ENCODE data around the gene CRYBA2.

Gene CRYBA2, protein sequence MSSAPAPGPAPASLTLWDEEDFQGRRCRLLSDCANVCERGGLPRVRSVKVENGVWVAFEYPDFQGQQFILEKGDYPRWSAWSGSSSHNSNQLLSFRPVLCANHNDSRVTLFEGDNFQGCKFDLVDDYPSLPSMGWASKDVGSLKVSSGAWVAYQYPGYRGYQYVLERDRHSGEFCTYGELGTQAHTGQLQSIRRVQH

DNA sequence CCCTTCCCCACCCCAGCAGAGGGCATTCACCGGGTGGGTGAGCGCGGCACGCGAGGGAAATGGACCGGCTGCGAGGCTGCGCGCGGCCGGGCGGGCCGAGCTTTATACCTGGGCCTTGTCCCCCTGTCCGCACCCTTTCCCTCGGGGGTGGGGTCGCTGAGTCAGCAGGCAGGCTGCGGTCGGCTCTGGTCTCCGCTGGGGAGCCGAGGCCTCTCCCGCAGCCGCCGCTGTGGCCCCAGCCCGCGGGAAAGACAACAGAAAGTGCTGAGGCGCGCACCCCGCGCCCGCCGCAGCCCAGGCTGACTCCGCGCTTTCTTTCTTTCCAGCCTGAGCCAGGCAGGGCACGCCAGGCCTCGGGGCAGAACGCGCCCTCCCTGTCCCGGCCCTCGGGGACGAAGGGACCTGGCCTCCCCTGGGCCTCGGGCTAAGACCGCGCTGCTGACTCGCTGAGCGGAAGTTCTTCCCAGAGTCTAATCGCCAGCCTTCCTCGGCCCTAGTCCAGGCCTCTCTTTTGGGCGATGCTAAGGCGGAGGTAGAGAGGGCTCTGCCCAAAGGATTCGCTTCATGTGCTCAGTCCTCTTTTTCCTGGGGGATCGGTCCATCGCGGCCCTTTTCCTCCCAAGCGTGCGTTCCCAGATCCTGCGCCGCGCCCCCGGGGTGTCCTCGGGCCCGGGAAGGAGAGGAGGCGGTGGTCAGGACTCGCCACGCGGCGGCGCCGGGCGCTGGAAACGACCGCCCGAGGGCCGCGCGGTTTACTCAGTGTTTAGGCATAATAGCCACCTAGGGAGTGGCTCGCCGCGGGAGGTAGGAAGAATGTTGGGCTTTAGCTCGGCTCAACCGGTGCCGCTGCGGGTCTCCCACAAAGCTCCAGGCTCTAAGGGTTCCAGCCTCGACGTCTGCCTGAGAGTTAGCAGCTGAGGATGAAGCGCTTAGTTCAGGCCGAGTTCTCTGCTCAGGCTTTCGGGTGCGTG lies at the start of gene CRYBA2:
Gene CRYBA2, minus strand, starts transcription at position 78 of the 971 bp plus-strand sequence. CDS start 246 bp downstream, outside the sequence.
- peak; percentile 20 for DNase-seq

DNA sequence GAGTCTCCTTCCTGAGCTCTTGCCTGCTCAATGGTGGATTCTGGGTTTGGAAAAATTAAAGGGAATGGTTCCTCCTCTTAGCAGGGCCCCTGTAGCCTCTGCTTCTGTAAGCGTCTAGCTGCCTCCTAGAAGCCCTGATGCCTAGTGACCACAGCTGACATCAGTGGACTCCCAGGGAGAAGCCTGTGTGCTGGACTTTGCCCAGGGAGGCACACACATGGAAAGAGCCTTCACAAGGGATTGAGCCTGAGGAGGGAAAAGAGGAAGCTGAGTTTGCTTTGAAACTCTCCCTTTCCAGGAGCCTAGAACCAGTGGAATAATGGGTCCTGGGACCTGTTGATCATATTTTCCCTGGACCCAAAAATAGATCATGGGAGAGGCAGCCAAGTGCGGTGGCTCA lies 49.5 kb upstream of the CRYBA2 start:
- no peak for DNase-seq

DNA sequence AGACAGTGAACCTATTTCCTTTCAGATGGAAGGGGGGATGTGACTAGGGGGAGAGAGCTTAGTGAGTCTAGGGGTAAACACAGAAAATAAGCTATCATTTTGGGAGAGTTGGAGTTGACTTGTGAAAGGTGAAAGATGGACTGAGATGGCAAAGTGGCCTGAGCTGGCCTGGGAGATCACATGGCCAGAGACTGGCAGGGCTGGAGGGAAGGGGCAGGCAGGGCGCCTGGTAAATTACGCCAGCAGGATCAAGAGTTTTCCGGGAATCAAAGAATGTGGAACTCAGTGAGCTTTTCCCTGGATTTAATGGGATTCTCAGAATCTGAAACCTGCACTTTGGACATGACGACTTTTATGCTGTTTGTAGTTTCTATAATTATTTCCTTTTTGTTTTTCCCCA lies 48.9 kb upstream of the CRYBA2 start:
- DNase-seq = no peak

DNA sequence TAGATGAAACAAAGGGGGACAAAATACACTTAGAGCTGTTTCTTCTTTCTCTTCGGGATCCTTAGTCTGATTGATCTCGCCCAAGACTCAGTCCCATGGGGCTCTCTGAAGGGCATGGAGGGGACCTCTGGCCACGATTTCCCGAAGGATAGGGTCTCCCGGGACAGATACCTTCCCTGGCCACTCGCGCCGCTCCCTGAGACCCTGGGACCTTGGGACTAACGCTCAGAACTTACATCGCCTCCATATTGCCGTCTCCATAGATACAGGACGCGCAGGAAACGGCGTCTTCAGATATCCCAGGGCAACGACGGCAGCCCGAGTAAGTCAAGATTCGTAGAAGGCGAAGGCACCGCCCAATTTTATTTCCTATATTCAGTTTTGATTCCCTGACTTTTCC lies 48.0 kb upstream of the CRYBA2 start, which contains the start of gene CFAP65:
Gene CFAP65, minus strand, starts transcription at position 265 of the 400 bp plus-strand sequence. CDS start 2,468 bp downstream, outside the sequence.
- no peak for DNase-seq

DNA sequence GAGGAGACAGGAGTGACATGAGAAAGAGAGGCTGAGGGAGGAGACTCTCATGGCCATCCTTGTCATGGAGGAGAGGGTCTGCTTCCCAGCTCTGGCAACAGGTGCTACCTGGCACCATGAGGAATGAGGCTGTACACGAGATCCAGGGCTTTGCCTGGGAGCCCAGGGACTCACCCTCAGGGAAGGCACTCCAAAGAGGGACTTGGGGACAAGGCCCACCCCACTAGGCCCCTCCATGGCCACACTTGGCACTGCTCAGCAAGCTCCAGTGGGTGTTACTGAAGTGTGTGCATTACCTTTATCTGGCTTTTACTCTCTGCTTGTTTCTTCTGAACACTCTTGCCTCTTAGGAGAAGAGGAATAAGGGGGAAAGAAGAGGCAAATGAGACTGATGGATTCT lies 45.4 kb upstream of the CRYBA2 start:
- no peak for DNase-seq

DNA sequence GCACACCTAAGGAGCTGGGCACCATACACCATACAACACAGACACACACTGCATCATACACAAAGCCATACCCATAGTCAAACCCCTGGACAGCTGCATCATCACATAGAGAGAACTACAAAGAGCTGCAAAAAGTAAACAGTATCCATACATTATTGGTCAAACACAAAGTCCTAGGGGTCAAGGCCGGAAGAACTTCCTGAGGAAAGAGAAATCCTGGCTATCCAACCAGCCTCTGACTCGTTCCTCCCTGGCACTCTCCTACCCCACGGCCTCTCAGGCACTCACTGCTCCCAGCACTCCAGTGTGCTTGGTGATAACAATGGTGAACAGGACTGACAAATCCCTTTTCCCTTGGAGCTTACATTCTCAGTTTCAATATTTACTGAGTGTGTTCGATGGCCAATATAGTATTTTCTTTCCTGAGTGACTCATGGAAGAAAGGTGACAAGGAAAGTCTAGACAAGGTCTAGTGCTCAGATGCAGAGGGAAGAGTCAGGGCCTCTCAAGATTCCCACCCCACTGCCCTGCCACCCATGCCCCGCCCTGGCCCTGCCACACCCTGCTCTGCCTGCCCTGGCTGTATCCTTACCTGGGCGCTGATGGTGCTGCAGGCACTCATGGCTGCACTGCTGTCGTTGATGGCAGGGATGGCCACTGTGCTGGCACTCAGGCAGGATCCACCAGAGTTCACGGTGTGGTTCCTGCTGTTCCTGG lies 44.7 kb upstream of the CRYBA2 start:
- no peak for DNase-seq

DNA sequence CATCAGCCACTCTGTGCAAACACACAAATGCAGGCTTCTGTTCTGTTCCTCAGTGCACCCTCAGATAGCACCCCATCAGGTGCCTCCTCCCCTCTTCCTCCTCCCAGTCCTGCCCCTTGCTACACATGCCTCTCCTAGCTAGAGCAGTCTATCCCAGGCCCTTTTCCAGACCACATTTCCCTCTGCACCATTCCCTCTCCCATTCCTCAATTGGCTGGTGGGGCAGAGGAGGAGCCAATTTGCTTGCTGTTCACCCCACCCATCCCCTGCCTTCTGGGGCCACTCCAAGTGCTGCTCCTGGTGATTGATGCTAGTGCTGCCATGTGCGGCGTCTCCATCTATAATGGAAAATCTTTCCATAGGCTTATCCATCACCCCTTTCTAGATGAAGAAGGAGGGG lies 42.7 kb upstream of the CRYBA2 start:
- DNase-seq = no peak

DNA sequence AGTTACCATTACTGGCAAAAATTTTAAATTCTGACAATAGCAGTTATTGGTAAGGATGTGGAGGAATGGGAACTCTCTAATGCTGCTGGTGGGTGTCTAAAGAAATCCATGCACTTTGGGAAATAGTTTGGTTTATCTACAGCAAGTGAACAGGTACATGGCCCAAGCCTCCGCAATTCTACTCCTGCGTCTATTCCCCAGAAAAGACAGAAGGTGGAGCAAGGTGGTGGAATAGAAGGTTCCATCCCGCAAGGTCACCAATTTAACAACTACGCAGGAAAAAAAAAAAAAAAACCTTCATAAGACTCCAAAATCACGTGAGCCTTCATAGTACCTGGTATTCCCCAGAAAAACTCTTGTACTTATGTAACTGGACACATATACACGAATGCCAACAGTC lies 41.6 kb upstream of the CRYBA2 start:
- no peak for DNase-seq

DNA sequence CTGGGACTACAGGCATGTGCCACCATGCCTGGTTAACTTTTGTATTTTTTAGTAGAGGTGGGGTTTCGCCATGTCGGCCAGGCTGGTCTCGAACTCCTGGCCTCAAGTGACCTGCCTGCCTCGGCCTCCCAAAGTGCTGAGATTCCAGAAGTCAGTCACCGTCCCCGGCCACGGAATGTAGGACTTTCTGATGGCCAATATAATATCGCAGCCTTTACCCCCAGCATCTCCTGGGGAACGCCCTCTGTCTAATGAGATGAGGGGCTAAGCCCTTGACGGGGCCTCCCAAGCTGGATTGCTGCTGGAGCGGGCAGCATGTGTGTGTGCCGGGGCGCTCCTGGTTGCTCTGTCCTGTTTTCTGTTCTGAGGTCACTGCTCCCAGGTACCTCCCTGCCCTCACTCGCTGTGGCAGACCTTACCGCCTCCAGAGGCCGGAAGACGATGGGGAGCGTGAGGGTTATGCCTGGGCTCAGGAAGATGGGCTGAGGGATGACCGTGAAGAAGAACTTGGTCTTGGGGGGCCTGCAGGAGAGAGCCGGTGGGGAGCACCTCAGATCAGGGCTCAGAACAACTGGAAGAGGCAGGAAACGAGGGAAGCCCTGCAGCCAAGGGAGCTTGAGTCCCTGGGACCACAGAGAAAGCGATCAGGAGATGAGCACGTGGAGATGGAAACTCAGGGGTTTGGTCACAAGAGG lies 39.0 kb upstream of the CRYBA2 start:
- no peak for DNase-seq

DNA sequence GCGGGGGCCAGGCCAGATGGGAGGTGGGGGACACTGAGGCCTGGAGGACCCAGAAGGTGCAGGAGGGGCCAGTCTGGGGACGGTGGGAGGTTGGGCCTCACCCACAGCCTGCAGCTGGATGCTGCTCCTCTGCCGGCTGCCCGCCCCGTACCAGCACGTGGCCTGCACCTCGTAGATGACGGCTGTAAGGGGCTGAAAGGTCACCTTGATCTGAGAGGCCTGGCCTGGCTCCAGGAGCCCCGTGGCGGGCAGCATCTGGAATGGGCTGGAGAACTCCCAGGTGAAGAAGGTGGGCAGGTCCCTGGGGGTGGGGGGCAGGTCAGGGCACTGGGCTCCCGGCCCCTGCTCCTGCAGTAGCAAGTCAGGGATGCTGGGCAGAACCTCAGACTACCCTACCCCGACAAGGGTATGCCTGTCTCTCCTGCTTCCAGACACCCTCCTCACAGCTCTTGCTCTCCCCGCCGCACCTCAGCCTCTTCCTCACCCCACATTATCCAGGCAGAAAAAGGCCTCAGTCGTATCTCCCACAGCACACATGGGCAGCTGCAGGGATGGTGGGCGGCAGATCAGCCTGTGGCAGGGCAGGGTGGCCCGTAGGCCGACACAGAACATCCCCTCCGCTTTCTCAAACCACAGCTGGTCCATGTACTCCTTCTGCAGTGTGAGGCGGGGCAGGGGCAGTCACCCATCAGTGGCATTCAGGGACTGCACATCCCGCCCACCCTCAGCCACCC lies 38.0 kb upstream of the CRYBA2 start:
- no peak for DNase-seq

DNA sequence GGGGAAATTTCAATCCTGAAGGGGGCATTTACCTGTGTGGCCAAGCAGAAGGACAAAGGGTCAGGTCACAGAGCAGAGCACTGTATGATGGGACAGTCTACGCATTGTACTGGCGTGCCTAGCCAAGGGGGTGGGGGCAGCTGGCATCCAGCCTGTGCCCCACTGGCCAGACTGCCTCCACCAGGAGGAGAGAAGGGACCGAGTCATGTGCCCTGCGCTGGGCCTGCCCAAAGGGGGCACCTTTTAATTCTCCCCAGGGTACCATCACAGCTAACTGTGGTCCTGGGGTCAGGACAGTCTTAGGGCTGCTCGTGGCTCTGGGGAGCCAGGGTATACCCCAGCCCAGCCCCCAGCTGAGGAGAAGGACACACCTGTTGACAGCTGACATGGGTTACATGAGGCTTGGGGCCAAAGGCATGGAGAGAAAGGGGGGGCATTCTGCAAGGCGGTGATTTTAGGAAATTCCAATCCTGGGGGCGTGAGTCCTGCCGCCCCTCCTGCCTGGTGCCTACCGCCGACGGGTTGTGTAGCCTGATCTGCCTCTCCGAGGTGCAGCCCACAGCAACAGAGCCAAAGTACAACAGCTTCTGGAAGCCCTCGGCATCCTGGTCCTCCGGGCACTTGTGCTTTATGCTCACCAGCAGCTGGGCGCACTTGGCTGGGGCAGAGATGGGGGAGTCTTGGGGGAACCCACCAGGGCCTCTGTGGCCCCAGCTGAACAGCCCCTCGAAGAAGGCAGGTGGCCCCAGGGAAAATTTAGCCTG lies 37.1 kb upstream of the CRYBA2 start:
- DNase-seq = no peak

DNA sequence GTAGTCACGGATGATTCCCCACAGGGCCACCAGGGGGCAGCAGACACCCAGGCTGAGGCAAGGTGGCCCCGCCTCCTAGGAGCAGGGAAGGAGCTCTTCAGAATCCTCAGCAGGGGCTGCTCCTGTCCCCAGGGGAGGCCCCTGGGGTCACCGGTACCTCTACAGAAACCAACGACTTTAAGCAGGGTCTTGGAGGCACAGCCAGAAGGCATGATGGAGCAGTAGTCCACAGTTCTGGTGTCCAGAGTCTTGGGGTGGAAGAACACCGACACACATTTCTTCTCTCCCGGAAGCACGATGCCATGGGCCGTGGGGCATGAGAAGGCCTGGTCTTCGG lies 36.6 kb upstream of the CRYBA2 start:
- no peak for DNase-seq

DNA sequence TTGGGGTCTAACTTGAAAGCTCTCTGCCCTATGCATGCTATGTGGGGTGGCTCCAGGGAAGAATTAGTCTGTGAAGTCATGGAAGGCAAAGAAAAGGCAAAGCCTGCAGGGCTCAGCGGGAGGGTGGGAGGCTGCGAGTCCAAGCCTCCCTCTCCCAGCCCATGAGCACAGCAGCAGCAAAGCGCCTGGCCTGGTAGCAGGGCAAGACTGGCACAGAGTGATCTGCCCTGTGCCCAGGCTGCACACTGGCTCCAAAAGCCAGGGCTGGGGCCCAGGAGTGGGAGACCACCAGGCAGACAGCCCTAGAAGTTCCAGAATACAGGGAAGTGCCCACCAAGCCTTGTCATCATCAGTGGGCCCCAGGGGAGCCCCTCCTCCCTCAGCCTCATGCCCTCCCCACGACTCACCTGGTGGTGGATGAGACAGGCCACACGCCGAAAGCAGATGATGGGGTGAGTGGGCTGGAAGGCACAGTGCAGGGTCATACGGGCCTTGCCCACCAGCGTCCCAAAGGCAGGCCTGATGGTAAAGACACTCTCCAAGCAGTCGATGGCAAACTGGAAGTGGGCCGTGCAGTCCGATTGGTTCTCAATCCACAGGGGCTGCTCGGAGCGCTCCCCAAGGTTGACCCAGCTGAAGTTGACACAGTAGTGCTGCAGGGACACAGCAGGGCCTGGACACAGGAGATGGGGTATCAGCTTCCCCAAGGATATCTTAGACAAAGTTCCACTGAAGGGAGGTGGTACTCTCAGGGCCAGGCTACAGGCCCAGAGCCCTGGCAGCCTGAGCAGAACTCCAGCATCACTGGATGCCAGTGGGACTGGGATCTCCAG lies 36.0 kb upstream of the CRYBA2 start:
- no peak for DNase-seq

DNA sequence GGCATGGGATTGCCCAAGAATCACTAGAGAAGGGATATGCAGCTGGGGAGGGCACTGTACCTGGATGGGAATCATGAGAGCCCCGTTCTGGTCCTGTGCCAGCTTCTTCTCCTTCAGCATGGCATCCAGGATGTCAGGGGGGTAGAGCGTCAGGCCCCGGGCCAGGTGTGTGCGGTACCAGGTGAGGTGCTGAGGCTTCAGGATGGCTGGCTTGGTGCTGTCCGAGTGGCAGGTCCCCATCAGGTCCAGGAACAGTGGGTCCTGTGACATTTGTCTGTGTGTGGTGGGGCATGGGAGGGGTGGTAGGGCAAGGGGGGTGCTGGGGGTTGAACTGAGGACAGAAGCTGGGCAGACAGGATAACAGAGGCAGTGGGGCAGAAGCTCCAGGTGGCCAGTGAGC lies 34.9 kb upstream of the CRYBA2 start:
- no peak for DNase-seq

DNA sequence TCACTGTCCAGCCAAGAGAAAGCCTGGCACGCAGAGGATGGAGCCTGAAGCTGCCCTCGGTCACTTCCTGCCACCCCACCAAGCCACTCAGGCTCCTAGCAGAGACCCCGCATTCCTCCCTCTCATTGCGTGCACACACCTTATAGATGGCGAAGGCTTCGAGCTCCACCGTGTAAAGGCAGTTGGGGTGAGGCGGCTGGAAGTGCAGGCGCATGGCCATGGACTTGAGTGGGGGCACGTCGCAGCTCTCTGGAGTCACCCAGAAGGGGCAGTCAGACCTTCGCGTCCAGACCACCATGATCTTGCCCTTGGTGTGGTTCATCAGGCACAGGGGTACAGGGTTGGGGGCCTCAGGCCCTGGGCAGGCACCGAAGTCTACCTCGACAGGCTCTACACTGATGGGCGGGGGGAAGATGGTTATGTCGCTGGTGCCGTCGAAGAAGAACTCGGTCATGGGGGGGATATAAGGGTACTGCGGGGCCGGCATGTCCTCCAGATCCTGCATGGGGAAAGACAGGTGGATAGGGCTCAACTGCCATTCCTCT lies 34.4 kb upstream of the CRYBA2 start:
- DNase-seq = no peak

DNA sequence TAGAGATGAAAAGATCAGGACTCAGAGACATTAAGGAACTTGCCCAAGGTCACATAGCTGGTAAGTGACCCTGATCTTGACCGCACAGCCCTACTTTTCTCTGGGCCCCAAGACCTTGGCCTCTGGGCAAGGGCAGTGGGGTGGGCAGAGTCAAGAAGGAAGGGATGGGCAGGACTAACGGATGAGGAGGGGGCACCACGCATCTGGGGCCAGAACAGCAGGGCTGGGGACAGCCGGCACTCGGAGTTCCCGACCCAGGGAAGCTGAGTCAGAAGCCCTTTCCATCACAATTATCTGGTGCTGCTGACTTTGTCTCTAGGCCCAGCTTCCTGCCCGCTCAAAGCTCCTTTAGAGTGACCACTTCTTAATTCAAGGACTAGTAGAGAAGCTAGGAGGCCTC lies 33.7 kb upstream of the CRYBA2 start:
- no peak for DNase-seq

DNA sequence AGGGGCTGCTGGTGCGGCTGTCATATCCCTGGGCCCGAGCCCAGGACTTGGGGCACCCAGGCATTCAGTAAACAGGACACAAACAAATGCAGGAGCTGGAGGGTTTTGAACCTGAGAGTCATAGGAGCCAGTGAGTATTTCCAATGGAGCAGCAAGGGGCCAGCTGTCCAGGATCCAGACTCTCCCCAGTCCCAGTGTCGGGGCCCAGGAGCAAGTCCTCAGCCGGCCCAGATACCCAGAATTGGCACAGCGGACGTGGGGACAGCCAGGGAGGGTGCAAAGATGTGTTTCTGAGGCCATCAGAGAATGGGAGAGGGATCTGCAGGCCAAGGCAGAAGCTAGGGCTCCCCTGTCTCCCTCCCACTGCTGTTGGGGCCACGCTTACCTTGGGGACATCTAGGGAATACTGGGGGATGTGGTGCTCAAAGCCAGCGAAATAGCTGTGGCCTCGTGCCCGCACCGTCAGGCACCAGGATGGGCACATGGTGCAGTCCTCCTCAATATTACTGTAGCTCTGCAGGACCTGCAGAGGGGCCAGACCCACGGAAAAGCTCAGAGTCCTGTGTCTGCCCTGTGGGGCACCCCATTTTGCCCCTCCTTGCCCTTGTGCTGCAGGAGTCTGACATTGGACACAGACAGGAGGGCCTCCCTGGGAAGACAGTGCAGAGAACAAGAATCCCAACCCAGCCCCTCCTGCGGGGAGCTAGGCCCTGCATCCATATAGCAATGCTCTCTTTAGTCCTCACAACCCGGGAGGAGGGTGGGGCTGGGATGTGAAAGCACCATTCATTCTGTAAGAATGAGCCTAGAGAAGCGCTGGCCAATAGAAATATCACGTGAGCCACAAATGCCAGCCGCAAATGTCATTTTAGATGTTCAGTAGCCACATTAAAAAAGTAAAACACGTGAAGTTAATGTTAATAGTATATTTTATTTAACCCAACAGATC lies 32.7 kb upstream of the CRYBA2 start:
- DNase-seq = no peak

DNA sequence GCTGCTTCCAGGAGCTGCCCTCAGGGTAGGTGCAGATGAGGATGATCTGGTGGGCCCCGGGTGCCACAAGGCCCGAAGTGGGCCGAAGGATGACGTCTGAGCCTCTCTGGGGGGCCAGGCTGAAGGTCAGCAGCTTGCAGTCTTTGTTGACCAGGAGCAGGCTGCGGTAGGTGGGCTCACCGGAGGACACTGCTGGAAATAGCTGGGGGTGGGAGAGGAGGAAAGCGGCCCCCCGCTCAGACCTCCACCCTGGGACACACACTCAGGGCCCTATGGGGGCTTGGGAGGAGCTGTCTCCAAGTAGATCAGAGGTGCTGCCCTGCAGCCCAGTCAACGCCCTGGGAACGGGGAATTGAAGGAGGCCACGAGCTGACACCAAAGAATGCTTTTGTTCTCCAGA lies 30.8 kb upstream of the CRYBA2 start:
- no peak for DNase-seq

DNA sequence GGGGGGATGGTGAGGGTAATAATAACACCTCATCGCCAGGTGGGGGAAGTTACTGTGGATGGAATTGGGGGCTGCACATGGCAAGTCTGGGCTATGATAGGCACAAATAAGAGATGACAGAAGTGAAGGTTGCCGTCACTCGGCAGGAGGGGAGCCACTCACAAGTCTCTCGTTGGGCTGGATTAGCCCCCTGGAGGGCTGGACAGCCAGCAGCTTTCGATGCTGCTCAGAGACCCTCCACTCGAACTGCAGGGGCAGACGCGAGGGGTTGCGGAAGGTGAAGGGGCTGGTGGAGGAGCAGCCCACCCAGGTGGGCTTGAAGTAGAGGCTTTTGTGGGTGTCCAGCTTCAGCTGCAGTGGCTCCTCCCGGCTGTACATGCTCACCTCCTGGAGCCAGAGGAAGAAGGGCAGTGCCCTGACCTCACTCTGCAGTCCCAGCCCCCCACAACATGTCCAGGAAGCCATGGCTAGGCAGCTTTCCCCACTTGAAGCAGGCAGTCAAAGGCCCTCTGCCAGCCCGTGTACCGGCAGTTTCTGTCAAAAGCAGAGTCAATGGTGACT lies 29.9 kb upstream of the CRYBA2 start:
- no peak for DNase-seq
